Panc1 (cell line): ENCODE measurements around the gene VAMP2. TPM values are rescaled to one million over a fixed set of nuclear protein-coding genes. Genes with fewer than 3 reads are reported as not detected.

Source experiments
- ATAC-seq: fragments of 200-7000 bp; cut with Tn5 transposase; 2 replicates; pipeline ENCODE4 v1.9.1; 2020; ENCODE audit warnings: mild to moderate bottlenecking, moderate library complexity
- BruUV-seq: library from RNA; stranded (reverse); fragments of 400-500 nt; replicated peaks from 2 replicates; lab custom pipeline; 2021; lab: Mats Ljungman, UMichigan
- CTCF ChIA-PET: fragments of 300-600 bp; sonication (Branson Sonifier 250); formaldehyde crosslinking; loops from one replicate; lab custom pipeline; 2022; ENCODE audit warnings: antibody characterized with exemption; lab: Charles Lee
- POLR2A ChIA-PET: fragments of 300-600 bp; sonication (Branson Sonifier 250); formaldehyde crosslinking; loops from one replicate; lab custom pipeline; 2022; ENCODE audit warnings: antibody characterized with exemption; lab: Charles Lee
- DNase-seq: peaks from one replicate; pipeline ENCODE4 v3.0.0-alpha.2; 2010; ENCODE audit warnings: low read depth, low spot score
- H3K27ac ChIP-seq: 2 replicates; pipeline ENCODE4 v1.5.1; 2011; ENCODE audit warnings: mild to moderate bottlenecking, low read length, inconsistent platforms
- H3K27me3 ChIP-seq: fragments of 200-500 bp; sonication (Bioruptor generic); 2 replicates; pipeline ENCODE4 v1.6.0; 2014; ENCODE audit warnings: low read length, inconsistent platforms; ENCODE audit not compliant: control insufficient read depth, insufficient read depth
- H3K36me3 ChIP-seq: fragments of 200-500 bp; sonication (Bioruptor generic); 2 replicates; pipeline ENCODE4 v1.5.1; 2014; ENCODE audit warnings: inconsistent platforms, mild to moderate bottlenecking, low read length, moderate library complexity; ENCODE audit not compliant: control insufficient read depth, insufficient read depth
- H3K4me1 ChIP-seq: 2 replicates; pipeline ENCODE4 v1.5.1; 2011; ENCODE audit warnings: inconsistent platforms, mild to moderate bottlenecking, low read length, moderate library complexity; ENCODE audit not compliant: control insufficient read depth, insufficient read depth
- H3K4me3 ChIP-seq, 2 experiments: 2 replicates each; pipeline ENCODE4 v1.5.1; 2011 to 2012; ENCODE audit warnings: low read depth in 2 of 2, low read length in 2 of 2, mild to moderate bottlenecking in 2 of 2, inconsistent platforms in 1 of 2, moderate library complexity in 1 of 2
- H3K9me3 ChIP-seq: fragments of 200-500 bp; sonication (Bioruptor generic); 2 replicates; pipeline ENCODE4 v1.5.1; 2014; ENCODE audit warnings: low read depth, mild to moderate bottlenecking, inconsistent platforms, low read length, moderate library complexity; ENCODE audit not compliant: control insufficient read depth, insufficient read depth
- CTCF ChIP-seq: fragments of 450-650 bp; IDR thresholded peaks from 2 replicates; pipeline ENCODE4 v1.5.1; 2017; ENCODE audit warnings: mild to moderate bottlenecking
- POLR2AphosphoS5 ChIP-seq: IDR thresholded peaks from 2 replicates; pipeline ENCODE4 v1.6.1; 2012; ENCODE audit warnings: mild to moderate bottlenecking, low read depth, low read length, moderate library complexity
- REST ChIP-seq, 2 experiments: IDR thresholded peaks; 2 replicates each; pipeline ENCODE4 v1.6.1; 2011 to 2012; ENCODE audit warnings: low read depth in 2 of 2, control low read depth in 1 of 2, low read length in 1 of 2, mild to moderate bottlenecking in 1 of 2, moderate library complexity in 1 of 2; ENCODE audit not compliant: insufficient read depth in 1 of 2
- SIN3A ChIP-seq: IDR thresholded peaks from 2 replicates; pipeline ENCODE4 v1.6.1; 2012; ENCODE audit warnings: low read depth, mild to moderate bottlenecking, low read length, moderate library complexity, borderline replicate concordance; ENCODE audit not compliant: insufficient read depth
- TCF7L2 ChIP-seq: IDR thresholded peaks from 2 replicates; pipeline ENCODE4 v1.6.1; 2011; ENCODE audit warnings: mild to moderate bottlenecking, low read depth, low read length, inconsistent platforms
- in situ Hi-C: cut with HindIII; loops from 2 replicates; pipeline ENCODE4 v1.10.0; 2016; ENCODE audit warnings: low sequenced_read_pairs, low pct_unique_long_range_greater_than_20kb
- intact Hi-C: fragments of 100-400 bp; cut with micrococcal nuclease; formaldehyde crosslinking; loops from one replicate; pipeline ENCODE4 v1.10.0; 2022; ENCODE audit not compliant: unreplicated experiment
- total RNA-seq: library from RNA; stranded (reverse); gene quantifications from one replicate; pipeline ENCODE4 v1.2.1, GENCODE V29; 2021; ENCODE audit not compliant: unreplicated experiment

VAMP2 gene
- total RNA-seq, 1 experiment from 2014 or later = 28.6 TPM

- intact Hi-C loops (no loop called here), in situ Hi-C loops (no loop called here)
- DNase-seq = no peak
- ATAC-seq = no peak
- Histone ChIP-seq H3K36me3 (no peaks in the 10 kb centered on the region; the same call in 1 of the 2 replicates), H3K27me3 (no peaks in the 10 kb centered on the region), H3K9me3 (no peaks in the 10 kb centered on the region), H3K27ac (no peak overlapping the region), H3K4me1 (no peaks in the 10 kb centered on the region), H3K4me3 (no peak overlapping the region)
- TF ChIP-seq TCF7L2 (no peak), CTCF (no peak), SIN3A (no peak)
- ChIA-PET CTCF (no interaction called here), POLR2A (interaction anchor here (0.7 kb wide), 1 partner anchor 9 kb away, joined by 7 read pairs; no protein-coding TSS in a partner anchor)
- BruUV-seq = no TSS peak
Observed at GRCh38 chr17:8145811-8146210, 16.9 kb downstream of the VAMP2 start.

- ChIA-PET POLR2A (interaction anchor here (0.7 kb wide), 1 partner anchor 11 kb away, joined by 7 read pairs; no protein-coding TSS in a partner anchor), CTCF (no interaction called here)
- in situ Hi-C loops = no loop called here
- no peaks in the 10 kb centered on the region for H3K9me3 ChIP-seq
- ATAC-seq = no peak
- TF ChIP-seq CTCF (no peak), TCF7L2 (no peak), REST (IDR thresholded peaks at IDR 0.05; ENCODE audit: insufficient read depth in 1 of 2, low read depth in 2 of 2, low read length in 1 of 2) (no peak), SIN3A (no peak), POLR2AphosphoS5 (no peak)
- intact Hi-C loops = no loop called here
- H3K27ac ChIP-seq = no peak overlapping the region
- no TSS peak for BruUV-seq
- no peaks in the 10 kb centered on the region for H3K27me3 ChIP-seq
- H3K4me3 ChIP-seq = no peak overlapping the region
- DNase-seq = no peak
- H3K36me3 ChIP-seq = no peaks in the 10 kb centered on the region; the same call in 1 of the 2 replicates
- no peaks in the 10 kb centered on the region for H3K4me1 ChIP-seq
Observed at GRCh38 chr17:8144401-8145231, 18.1 kb downstream of the VAMP2 start.
